ENCODE results near the gene FOXP1.

FOXP1 gene

DNA sequence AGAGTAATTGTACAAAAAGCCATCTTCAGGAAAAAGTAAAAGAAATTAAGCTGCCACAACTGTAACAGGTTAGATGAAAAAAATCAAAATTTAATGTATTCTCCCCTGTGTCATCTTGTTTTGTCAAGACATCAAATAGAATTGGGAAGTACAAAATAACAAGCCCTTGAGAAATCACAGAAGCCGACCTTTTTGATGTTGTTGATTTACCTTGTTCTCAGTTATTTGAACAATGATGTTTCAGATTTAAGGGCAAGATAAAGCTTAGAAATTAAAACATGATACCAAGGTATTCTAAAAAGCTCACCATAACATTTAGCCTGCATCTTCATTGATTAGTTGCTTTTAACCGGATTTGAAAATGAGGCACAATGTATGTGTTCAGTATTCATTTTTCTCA is 523.0 kb downstream of the FOXP1 start:
- no peak for DNase-seq (ENCODE audit: low read depth)

DNA sequence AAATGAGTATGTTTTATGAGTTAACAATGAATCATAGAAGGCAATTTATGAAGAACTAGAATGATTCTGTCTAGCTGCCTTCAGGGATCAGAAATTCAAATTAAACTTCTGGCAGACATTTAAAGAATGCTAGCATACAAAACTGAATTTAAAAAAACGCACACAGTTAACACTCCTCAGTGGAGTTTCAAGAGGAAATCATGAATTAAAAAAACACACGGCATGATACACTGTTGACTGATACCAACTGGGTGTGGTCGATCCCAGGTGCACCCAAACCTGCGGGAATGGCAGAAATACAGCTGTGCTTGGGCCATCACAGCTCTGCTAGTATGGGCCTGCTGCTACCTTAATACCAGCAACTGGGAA is 526.0 kb downstream of the FOXP1 start:
- no peak for DNase-seq (ENCODE audit: low read depth)

DNA sequence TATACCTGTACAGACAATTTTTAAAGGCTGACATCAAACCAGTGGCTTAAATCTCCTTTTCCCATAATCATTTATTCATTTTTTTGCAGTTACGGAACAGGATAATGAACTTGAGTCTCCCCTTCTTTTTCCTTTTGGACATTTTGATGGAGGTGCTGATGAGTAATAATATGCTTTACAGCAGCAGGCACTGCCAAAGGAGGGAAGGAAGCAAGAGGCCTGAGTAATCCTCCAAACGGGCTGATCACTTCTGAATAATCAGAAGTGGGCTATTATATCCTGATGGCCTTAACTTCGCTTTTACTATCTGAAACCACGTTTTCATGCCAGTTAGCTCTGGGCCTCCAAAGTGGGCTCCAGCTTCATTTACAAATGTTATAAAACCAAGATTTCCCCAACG is 527.2 kb downstream of the FOXP1 start:
- no peak for DNase-seq (ENCODE audit: low read depth)

DNA sequence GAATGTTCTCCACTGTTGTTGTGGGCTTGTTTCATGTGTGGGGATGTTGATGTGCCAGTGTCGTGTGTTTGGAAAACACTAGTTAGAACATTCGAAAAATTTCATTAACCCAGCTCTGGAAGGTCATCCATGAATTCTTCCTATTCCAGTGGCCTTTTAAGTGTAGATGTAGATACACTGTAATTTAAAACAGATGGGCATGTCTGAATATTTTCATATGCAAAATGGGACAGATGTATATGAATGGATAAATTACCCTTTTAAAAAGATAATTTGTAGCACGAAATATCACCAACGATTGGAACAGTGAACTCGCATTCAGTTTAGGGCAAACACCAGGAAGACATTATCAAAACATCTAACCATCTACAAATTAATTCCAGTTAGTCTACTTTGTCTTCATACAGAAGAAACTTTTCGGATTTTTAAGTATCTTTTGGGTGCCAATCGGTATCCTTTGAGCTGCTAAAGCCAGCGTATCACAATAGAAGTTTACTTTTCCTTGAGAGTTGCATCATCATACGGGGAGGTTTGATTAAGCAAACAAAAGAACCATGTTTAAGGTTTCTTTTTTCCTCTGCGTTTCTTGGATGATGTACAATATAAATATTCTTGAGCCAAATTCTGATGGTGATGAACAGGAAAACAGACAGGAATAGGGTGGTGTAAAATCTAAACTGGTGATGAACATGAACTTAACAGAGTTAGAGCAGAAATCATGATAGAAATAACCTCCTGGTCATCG is 528.1 kb downstream of the FOXP1 start:
- DNase-seq (ENCODE audit: low read depth) = no peak

DNA sequence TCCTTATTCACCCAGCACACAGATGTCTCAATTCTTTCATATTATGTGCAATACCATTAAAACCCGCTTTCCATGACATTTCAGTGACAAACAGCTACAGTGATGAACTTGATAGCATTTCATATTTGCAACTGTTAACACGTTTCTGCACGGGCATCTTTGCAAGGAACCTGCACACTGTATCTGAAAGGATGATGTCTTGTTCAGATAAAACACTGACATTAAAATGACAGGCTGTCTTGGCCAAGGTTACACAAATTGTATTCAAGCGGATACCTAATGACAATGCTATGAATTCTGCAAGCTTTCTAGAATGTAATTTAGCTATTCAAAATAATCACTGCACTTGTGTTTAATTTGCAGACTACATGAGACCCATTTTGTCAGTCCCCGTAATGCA is 529.2 kb downstream of the FOXP1 start:
- DNase-seq (ENCODE audit: low read depth) = no peak

DNA sequence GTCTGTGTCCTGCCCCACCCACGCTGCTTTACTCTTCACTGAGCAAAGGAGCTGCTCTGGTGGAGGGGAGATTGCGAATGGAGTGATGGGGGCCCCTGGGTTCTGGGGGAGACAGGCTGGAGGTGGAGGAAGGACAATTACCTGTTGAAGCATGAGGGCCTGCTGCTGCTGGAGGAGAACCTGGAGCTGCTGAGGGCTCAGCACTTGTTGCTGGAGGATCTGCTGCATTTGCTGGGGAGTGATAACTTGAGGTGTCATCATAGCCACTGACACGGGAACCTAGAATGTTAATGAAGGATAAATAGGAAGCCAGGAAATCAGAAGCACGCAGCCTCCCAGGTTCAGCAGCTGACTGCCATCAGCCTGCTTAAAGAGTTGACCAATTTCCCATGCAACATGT is 530.0 kb downstream of the FOXP1 start:
- DNase-seq (ENCODE audit: low read depth) = no peak

DNA sequence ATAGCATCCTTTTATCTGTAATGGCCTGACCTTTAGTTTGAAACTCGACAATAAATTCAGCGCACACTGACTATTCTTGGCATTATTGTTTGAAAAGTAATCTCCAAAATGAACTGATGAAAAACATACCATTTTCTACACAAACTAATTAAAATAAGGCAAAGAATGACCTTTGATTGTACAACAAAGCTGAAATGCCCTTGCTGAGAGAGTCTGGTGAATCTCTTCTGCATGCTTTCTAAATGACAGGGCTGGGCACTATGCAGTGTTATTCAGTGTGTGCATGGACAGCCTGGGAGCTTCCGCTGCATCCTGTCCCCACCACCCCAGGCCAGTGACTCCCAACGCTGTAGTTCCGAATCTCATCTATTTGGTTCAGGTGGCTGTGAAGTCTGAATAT is 530.8 kb downstream of the FOXP1 start:
- no peak for DNase-seq (ENCODE audit: low read depth)

DNA sequence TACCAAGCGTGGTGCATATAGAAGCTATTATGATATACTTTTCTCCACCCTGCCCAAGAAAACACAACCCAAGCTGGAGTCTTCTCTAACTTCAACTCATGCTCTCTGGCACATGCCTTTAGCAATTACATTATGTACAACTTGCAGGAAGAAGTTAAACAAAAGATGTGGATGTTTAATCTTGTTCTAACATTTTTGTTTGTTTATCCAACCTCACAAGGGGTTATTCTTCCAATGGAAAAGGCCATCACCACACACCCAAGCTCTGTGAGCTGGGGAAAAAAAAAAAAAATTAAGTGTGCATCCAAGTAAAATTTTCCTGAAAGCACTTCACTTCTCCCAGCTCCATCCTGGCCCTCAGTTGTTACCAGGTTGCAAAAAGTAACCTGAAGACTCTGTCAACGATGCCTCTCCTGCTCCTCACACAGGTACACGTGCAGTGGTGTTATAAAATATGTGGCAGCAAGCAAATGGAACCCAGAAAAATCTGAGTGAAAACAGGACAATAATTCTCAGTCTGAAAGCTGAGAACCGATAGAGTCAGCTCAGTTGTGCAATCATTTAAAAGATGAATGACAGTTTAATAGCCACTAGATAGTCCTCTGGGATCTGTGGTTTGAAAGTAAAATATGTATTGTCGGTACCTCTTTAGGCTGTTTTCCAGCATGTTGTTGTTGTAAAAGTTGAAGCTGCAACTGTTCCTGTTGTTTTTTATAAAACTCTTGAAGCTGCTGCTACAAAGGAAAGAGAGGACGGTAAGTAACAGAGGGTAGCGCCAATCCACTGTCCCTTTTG is 531.4 kb downstream of the FOXP1 start:
- DNase-seq (ENCODE audit: low read depth) = no peak

DNA sequence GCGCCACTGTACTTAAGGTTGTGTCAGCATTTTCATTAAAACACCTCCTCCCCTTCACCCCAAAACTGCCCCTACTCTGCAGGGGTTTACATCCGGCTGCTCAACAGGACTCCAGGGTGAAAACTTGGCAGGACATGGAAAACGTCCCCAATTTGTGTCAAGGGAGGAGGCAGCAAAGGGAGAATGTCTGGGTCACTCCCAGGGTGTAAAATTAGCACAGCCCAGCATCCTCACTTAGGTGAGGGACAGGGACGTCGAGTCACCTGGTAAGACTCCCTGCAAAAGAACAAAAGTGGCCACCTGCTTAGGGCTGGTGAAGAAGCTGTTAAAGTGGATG is 532.3 kb downstream of the FOXP1 start:
- no peak for DNase-seq (ENCODE audit: low read depth)

DNA sequence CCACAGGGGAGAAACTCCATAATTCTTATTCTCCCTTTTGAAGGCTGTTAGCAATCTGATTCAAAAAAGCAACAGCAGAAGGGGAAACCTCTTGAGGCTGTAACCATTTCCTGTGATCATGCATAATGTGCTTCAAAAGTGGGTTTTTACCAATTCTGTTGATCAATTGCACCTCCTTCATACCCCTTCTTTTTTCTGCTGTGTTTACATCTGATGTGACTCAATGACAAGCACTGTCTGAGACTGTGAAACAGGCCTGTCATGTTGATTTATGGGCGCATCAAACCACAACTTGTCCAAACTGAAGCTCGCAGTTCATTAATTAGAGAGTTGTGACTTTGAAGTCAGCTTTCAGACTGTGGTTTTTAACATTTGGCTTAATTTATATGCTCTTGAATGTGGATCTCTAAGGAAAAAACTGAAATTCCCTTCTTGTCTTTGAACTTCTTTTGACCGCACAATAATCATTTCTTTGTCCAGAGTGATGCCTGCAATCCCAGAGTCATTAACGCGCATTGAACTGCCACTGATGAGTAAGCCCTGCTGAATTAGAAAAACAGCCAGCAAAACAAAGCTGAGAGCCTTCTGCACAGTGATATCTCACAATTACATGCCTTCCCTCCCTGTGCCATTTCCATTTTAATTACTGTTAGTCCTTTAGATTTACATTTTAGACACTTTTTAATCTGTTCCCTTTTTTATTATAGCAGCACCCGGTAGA is 532.8 kb downstream of the FOXP1 start:
- DNase-seq (ENCODE audit: low read depth) = no peak

DNA sequence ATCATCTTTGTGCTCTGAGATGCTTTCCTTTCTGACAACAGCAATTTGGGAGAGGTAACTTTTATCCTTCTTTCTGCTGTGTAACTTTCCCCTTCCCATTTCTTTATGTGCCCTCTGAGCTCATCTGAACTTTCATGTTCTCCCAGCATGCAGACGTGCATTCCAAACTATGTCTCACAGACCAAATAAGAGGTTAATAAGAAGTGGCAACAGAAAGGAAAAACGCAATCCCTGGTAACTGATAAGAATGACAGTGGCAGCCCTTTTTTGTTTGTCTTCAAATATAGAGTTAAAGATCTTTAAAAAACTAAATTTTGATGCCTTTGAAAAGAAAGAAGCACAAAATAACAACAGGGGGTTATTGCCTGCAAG is 533.4 kb downstream of the FOXP1 start:
- no peak for DNase-seq (ENCODE audit: low read depth)

DNA sequence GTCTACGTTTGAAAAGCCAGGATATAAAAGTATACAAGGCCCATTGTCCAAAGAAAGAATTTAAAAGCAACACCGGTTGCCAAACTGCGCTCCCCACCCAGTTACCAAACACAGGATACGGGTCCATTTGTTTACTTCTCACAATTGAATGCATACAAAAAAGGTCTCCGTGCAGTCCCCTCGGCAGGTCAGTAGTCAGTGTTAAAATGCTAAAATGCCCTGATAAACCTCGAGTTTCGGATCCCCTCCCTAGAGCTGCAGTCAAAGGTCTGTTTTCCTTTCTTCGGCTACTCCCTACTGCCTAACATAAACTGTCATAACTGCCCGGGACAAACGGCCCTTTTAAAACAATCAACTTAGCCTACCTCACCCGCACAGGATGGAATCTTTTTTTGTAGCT is 534.6 kb downstream of the FOXP1 start:
- no peak for DNase-seq (ENCODE audit: low read depth)

DNA sequence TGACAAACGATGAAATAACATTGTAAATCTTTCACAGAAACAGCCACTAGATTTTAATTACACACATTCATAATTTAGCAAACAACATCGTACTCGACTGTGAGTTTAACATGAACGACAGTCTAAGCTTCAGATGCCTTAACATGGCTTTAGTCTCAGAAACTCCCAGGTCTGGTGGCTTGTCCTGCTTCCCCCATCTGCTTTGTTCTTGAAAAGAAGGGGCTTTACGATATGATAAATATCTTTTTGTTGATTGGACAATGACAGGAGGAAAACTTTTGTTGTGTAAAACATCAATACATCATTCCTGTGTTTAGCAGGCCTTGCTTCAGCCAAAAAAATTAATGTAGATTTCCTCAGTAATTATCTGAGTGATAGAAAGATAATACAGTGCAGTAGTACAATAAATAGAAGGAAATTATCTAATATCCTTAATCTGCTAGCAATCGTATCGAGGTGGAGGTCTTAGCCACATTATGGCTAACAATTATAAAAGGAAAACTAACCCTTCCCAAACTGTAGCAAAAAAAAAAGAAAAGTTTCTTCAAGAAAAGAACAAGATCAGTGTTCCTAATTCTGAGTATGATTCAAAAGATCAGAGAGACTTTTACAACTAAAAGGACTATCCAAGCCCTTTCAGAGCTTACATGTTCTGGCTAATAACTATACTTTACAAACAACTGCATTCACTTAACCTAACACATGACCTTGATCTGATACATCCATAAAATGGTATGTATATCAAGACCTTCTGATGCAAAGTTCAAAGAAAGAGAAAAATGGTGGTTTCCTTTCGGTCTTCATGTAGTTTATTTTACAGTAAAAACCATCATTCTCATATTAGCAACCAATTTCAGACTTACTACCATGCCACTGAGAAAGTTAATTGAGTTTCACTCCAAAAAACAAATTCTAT is 535.7 kb downstream of the FOXP1 start:
- DNase-seq (ENCODE audit: low read depth) = no peak

DNA sequence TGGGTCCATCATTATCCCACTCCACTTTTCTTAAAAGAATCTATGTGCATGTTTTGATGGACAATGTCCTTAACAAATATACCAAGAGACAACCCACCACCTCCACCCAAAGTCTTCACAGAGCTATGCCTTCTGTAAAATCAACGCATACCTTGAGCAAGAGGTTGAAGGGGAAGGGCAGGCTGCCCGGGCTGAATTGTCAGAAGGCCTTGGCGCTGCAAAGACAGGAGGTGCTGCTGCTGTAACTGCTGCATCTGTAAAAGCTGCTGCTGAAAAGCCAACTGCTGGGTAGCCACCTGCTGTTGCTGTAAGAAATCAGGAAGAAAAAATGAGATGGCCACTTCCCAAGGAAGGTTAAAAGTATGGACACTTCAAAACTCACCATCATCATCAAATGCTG is 536.7 kb downstream of the FOXP1 start:
- no peak for DNase-seq (ENCODE audit: low read depth)

DNA sequence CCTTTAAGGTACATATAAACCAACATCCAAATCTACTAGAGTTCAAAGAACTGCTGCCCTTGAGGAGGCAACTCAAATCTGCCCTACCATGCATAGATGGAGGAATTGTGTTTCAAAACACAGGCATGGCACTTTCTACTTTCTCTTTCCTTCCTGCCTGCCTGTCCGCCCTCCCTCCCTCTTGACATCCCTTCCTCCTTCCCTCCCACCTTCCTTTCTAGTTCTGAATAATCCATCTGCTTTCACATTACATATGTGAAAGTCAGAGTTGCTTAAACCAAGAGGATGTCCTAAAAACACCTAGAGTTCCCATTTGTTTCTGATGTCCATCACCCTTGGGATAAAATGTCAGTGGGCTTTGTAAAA is 537.6 kb downstream of the FOXP1 start:
- no peak for DNase-seq (ENCODE audit: low read depth)

DNA sequence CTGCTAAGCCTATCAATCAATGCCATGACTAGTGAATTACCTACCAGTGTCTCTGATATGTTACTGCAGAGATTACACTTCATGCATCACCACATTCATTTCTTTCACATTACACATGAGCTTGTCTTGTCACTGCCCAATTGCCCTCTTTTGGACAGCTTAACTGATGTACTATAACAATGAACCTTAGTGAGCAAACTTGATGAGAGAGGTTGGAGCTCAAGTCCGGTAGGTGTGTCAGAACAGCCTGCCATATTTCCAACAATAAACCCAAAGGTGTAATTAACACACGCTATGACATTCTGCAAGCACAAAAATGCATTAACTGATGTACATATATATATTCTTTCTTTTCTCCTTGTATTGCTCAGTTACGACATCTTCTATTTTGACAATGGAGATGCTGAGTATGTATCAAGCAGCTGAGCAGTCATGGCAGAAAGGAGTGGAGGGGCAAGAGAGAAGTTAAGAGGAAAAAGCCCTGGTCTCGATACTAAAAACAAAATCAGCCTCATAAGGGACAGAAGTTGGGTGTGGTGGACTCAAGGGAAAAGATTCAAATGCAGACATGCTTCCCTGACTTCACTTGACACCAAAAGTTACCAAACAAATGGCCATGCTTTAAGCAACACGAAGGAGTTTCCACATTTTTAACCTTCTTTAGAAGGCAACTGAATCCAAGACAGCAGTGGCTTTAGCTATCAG is 538.2 kb downstream of the FOXP1 start:
- DNase-seq (ENCODE audit: low read depth) = no peak

DNA sequence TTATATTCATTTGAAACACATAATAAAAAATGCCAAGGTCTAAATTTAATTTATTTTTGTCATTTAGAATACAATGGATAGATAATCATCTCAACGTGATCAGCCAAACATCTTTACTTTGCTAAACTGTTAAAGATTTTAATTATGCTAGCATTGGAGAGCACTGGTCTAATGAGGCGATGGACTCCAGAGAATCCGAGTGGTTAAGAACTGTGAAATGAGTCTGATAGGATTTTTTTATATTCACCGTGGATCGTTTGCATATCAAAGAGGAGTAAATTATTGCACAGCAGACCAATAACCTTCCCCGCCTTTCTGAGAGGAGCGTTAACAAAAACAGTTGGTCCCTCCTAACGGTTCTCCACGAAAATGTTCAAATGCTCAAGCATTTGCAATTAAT is 540.8 kb downstream of the FOXP1 start:
- DNase-seq (ENCODE audit: low read depth) = no peak

DNA sequence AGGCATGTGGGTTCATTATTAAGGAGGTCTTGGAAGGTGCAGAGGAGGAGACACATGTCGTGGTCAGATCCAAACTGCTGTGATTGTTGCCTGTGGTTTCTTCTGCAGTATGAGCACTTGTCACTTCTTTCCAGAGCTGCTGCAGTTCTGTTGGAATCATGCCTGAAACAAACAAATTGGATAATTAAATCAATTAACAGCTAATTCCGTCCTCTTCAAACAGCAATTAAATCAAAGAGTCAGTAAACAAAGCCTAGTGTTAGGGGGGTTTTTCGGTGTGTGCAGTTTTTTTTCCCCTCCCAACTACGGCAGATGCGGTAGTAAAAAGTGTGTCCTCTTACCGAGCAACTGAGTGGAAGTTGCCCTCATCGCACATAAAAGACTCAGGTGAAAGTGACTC is 542.2 kb downstream of the FOXP1 start:
- no peak for DNase-seq (ENCODE audit: low read depth)

DNA sequence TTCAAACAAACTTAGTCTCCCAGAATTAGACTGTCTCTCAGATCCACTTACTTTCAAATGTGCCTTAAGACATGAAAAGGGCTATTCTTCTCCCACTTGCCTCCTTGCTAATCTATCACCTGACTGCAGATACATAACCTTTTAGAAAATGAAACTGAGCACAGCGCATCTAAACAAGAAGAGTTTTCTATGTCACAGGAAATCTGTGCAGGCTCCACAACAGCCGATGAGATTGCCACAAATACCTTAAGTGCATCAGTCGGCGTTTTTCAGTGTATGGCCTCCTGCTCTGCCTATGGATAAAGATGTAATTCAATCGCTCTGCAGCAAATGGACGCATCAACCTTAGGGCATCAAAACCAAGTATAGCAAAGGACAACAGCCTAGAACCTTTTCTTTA is 544.2 kb downstream of the FOXP1 start:
- DNase-seq (ENCODE audit: low read depth) = no peak

DNA sequence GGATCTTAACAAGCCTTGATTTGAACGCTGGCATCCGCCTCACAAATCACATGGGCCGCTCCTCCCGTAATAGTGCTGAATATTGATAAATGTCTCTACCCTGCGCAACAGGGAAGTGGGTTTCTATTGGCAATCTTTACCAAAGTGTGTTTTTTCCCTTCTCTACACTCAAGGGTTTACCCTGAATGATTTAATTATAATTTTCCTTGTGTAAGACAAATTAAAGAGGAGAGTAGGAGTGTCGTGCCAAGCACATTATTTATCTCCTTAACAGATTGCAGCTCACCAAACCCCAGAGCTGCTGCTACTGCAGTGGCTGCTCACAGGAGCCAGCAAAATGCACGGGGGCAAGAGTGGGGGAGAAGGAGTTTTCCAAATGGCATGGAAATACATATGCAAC is 545.8 kb downstream of the FOXP1 start:
- DNase-seq (ENCODE audit: low read depth) = no peak

DNA sequence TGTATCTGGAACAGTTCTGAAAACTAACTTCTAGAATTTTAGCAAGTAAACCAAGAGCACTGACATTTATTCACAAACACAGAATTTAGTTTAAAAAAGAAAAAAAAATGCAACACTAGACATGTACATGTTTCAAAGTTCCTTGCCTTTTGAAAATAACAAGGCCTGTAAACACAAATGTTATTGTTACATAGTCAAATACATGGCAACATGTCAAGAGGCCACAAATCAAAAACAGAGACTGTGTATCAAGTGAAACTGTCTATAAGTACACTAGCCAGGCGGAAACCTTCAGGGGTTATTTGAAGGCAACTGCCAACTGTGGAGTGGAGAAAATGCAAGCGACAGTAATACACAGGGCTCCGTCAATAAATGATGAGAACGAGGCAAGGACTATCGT is 547.6 kb downstream of the FOXP1 start:
- DNase-seq (ENCODE audit: low read depth) = no peak

DNA sequence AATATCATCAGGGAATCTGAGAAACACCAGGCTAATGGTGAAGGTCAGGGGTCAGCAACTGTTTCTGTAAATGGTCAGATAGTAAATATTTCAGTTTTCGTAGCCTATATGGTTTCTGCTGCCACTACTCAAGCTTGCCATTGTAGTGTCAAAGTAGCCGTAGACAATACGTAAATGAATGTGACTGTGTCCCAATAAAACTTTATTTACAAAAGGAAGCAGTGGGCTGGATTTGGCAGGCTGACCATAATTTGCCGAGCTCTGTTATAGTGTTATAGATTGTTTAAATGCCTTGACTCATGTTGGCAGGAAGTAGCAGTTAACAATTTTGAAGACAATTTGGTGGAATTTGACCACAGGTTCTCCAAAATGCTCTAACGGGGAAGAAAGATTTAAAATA is 548.2 kb downstream of the FOXP1 start:
- DNase-seq (ENCODE audit: low read depth) = no peak

Measured in activated T-cell treated with anti-CD3 and anti-CD28 coated beads for 48 hours (primary cell).